HG03103 (cell line): ENCODE data around the gene RASSF7.

Experiments
- ATAC-seq: cut with Tn5 transposase; IDR thresholded peaks from one replicate; pipeline ENCODE4 v1.9.1; 2021; ENCODE audit warnings: low read depth; ENCODE audit not compliant: unreplicated experiment

RASSF7 gene

DNA sequence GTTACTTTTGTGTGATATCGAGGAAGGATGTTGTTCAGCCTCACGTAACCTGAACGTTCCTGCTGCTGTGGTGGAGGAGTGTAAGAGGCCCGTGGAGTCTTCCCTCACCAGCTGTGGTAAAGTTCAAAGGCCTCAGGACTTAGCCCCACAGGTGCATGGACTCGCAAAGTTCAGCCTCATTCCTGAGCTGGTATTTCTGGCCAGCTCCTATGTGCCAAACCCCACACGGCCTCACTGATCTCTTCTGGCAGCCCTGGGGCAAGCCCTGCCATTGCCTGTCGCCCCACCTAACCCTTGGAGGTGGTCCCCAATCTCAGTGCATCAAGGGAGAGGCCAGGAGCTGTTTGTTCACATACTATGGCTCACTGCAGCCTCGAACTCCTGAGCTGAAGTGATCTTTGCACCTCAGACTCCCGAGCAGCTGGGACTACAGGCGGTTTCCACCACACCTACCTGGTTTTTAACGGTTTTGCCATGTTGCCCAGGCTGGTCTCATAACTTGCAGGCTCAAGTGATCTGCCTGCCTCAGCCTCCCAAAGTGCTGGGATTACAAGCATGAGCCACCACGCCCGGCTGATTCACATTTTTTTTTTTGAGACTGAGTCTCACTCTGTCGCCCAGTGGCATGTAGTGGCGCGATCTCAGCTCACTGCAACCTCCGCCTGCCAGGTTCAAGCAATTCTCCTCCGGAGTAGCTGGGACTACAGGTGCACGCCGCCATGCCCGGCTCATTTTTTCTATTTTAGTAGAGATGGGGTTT lies 17.7 kb downstream of the RASSF7 start:
- no peak for ATAC-seq

GRCh38 chr11:579830-580601 lies 19.2 kb downstream of the RASSF7 start:
- no peak for ATAC-seq

DNA sequence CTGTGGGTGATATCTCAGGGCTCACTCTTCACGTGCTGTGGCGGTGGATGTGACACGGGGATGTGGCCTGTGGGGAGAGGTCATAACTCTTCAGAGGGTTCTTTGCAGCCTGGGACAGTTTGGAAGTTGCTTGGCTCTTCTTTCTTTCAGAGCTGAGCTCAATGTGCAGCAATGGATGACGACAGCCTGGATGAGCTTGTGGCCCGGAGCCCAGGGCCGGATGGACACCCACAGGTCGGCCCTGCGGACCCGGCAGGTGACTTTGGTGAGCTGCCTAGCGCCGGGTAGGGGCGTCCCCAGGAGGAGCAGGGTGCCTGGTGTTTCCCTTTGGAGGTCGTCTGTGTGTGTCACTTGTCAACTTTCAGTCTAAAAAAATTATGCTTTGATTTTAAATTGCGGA lies 20.6 kb downstream of the RASSF7 start:
- no peak for ATAC-seq

DNA sequence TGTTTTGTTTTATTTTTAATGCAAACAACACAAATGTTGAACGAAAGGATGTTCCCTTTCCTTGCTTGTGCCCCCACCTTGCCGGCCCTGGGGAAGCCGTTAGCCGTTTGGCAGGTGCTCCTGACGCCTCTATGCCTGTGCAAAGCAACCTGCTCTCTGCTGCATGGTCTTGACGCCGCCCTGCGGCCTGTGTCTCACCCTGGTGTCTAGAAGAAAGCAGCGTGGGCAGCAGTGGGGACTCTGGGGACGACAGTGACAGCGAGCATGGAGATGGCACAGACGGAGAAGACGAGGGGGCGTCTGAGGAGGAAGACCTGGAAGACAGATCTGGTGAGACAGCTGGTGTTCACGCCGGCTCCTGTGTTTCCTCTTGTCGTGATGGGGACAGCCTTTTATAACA lies 21.0 kb downstream of the RASSF7 start:
- ATAC-seq: no peak

GRCh38 chr11:584287-584686 lies 23.5 kb downstream of the RASSF7 start:
- ATAC-seq: no peak

DNA sequence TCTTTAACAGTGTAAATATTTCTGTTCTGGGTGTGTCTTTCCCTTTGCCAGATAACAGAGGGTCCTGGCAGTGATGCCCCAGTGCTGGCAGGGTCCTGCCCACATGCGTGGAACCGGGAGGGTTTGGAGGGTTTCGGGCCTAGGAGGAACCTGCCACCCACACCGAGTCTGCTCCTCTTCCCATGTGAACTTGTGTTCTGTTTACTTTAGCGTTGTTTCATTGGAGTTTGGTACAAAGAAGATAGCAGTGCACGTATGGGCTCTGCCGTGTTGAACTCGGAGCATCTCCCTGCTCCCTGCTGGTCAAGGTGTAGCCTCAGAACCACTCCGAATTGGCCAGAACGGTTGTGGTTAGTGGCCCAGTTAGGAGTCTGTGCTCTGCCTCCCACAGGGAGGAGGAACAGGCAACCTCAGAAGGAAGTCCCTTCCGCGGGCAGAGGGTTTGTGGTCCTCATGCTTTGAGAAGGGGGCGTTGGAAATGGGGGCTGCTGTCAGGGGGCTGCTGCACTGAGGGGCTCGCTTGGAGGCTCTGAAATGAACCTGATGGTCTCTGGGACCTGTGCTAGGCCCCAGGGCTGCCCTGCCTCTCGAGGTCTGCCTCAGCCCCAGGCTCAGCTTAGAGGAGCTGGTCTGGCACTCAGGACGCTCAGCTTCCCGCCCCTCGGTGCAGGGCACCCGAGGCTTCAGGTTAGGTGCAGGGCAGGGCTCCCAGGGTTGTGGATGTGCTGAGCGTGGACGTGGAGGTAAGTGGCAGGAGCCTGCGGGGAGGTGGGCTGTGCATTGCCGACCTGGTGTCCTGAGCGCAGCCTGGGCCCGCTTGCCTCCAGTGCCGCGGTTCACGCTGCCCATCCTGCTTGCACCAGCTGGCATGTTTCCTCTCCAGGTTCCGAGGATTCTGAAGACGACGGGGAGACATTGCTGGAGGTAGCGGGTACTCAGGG lies 25.9 kb downstream of the RASSF7 start:
- ATAC-seq: no peak

DNA sequence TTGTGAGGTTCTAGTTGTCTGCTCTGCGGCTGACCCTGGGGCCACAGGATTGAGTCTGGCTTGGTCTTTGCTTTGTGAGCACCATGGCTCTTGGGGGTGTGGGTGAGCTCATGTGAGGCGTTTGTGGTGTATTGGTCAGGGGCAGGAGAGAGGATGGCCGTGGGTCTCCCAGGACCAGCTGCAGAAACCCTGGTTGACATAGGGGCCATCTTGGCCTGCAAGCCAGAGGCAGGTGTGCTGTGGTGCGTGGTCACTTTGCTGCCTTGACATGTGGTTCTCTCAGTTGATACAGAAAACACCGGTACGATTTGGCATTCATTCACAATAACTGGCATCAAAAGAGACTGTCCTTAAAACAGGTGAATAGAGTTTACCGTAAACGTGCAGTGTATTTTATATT lies 26.8 kb downstream of the RASSF7 start:
- ATAC-seq: no peak

GRCh38 chr11:587978-588380 lies 27.2 kb downstream of the RASSF7 start:
- no peak for ATAC-seq

GRCh38 chr11:589798-590197 lies 29.0 kb downstream of the RASSF7 start:
- no peak for ATAC-seq

GRCh38 chr11:590997-591396 lies 30.2 kb downstream of the RASSF7 start:
- ATAC-seq: no peak

GRCh38 chr11:592501-592900 lies 31.7 kb downstream of the RASSF7 start:
- no peak for ATAC-seq

GRCh38 chr11:592918-593317 lies 32.1 kb downstream of the RASSF7 start:
- ATAC-seq: no peak

DNA sequence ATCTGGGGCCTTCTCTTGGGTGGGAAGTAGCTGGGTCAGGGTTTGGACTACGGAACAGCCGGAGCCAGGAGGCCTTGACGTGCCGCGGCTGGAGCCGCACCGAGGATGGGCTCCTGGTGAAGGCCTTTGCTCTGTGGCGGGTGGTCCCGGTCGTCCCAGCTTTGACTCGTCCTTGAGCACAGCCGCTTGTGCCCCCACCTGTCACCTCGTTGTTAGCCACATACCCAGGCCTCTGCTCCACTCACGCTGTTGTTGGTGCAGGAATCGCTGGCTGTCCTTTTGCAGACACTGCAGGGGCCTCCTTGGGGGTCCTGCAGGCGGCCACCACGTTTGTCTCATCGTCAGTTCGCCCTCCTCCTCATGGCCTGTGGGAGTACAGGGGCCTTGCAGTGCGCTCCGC lies 32.6 kb downstream of the RASSF7 start:
- ATAC-seq: no peak

GRCh38 chr11:595400-595799 lies 34.6 kb downstream of the RASSF7 start:
- ATAC-seq: no peak

- no peak for ATAC-seq
Measured at GRCh38 chr11:596374-596773, 35.6 kb downstream of the RASSF7 start.

- no peak for ATAC-seq
Measured at GRCh38 chr11:597166-597725, 36.5 kb downstream of the RASSF7 start.

- ATAC-seq: no peak
Measured at GRCh38 chr11:598005-598680, 37.4 kb downstream of the RASSF7 start.

- no peak for ATAC-seq
Measured at GRCh38 chr11:601573-602245, 40.9 kb downstream of the RASSF7 start.

- ATAC-seq: no peak
Measured at GRCh38 chr11:603154-603553, 42.4 kb downstream of the RASSF7 start.
